MM.1S (cell line): ENCODE results near the gene FBXW11.

Source experiments
- DNase-seq: peaks from one replicate; pipeline ENCODE4 v3.0.0-alpha.2; 2015
- H2AFZ ChIP-seq: fragments of 300-600 bp; sonication (generic); 2 replicates; pipeline ENCODE4 v1.6.0; 2016; ENCODE audit warnings: antibody characterized with exemption, low read length
- H3F3A ChIP-seq: fragments of 300-600 bp; sonication (generic); 2 replicates; pipeline ENCODE4 v1.6.1; 2016; ENCODE audit warnings: mild to moderate bottlenecking, antibody characterized with exemption, low read length, moderate library complexity, mixed read lengths; ENCODE audit not compliant: insufficient read depth
- H3K27ac ChIP-seq: fragments of 300-600 bp; sonication (generic); 2 replicates; pipeline ENCODE4 v1.5.1; 2016; ENCODE audit warnings: mild to moderate bottlenecking, low read length
- H3K27me3 ChIP-seq: fragments of 300-600 bp; sonication (generic); replicated peaks from 2 replicates; pipeline ENCODE4 v1.6.0; 2016; ENCODE audit warnings: low read length; ENCODE audit not compliant: insufficient read depth
- H3K36me3 ChIP-seq: fragments of 300-600 bp; sonication (generic); replicated peaks from 2 replicates; pipeline ENCODE4 v1.6.1; 2016; ENCODE audit warnings: mild to moderate bottlenecking, low read length, mixed read lengths; ENCODE audit not compliant: insufficient read depth
- H3K4me1 ChIP-seq: fragments of 300-600 bp; sonication (generic); 2 replicates; pipeline ENCODE4 v1.6.1; 2016; ENCODE audit warnings: low read length, mixed read lengths
- H3K4me2 ChIP-seq: fragments of 300-600 bp; sonication (generic); 2 replicates; pipeline ENCODE4 v1.6.0; 2016; ENCODE audit warnings: low read depth, low read length
- H3K4me3 ChIP-seq: fragments of 300-600 bp; sonication (generic); 2 replicates; pipeline ENCODE4 v1.5.1; 2016; ENCODE audit warnings: low read length, mixed read lengths
- H3K79me2 ChIP-seq: fragments of 300-600 bp; sonication (generic); 2 replicates; pipeline ENCODE4 v1.6.1; 2016; ENCODE audit warnings: mixed run types, low read length, mixed read lengths
- H3K9ac ChIP-seq: fragments of 300-600 bp; sonication (generic); 2 replicates; pipeline ENCODE4 v1.6.1; 2016; ENCODE audit warnings: low read length, mixed read lengths
- H3K9me2 ChIP-seq: fragments of 300-600 bp; sonication (generic); replicated peaks from 2 replicates; pipeline ENCODE4 v1.6.1; 2016; ENCODE audit warnings: mild to moderate bottlenecking, low read length, mixed read lengths; ENCODE audit not compliant: insufficient read depth
- H3K9me3 ChIP-seq: fragments of 300-600 bp; sonication (generic); replicated peaks from 2 replicates; pipeline ENCODE4 v1.6.1; 2016; ENCODE audit warnings: mild to moderate bottlenecking, low read length, mixed read lengths; ENCODE audit not compliant: insufficient read depth
- H4K20me1 ChIP-seq: fragments of 300-600 bp; sonication (generic); 2 replicates; pipeline ENCODE4 v1.6.1; 2016; ENCODE audit warnings: mild to moderate bottlenecking, low read length, moderate library complexity, mixed read lengths; ENCODE audit not compliant: insufficient read depth
- EZH2 ChIP-seq: fragments of 300-600 bp; sonication (generic); optimal IDR thresholded peaks from 2 replicates; pipeline ENCODE3; 2017; ENCODE audit warnings: low read depth, mild to moderate bottlenecking, antibody characterized with exemption, low read length, mixed read lengths
- EZH2phosphoT487 ChIP-seq: fragments of 300-600 bp; sonication (generic); IDR thresholded peaks from 2 replicates; pipeline ENCODE4 v1.6.1; 2018; ENCODE audit warnings: antibody characterized with exemption, low read length
- TF ChIP-seq, protein P1 (sequence below): fragments of 300-600 bp; sonication (generic); IDR thresholded peaks from 2 replicates; pipeline ENCODE4 v1.5.1; 2016; ENCODE audit warnings: antibody characterized with exemption, low read length, mixed read lengths

Gene FBXW11

DNA sequence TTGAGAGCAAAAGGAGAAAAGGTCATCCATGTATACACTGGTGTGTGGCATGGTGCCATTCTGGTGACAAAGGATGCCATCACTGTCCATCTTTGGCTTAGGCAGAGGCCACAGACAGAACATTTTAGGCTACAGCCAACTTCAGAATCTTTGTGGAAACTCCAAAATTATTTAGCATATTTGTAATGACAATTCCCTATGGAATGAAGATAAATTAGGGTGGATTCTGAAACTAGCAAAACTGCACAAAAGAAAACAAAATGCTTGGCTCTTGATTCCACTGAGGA lies 92.5 kb downstream of the FBXW11 start:
- Histone ChIP-seq H2AFZ (no peak overlapping the region), H3K4me3 (no peak overlapping the region), H3K79me2 (peaks cover 68% of the 10 kb centered on the region), H4K20me1 (no peaks in the 10 kb centered on the region), H3K36me3 (no peaks in the 10 kb centered on the region), H3K27me3 (no peaks in the 10 kb centered on the region), H3K4me1 (peaks cover 24% of the 10 kb centered on the region), H3K9me2 (no peaks in the 10 kb centered on the region), H3K4me2 (peak overlapping the region; percentile 52; the same call in 1 of the 2 replicates), H3K27ac (no peak overlapping the region), H3F3A (no peaks in the 10 kb centered on the region), H3K9ac (no peak overlapping the region), H3K9me3 (no peaks in the 10 kb centered on the region)
- no peak for DNase-seq
- TF ChIP-seq EZH2phosphoT487 (no peak), EZH2 (no peak)
- TF ChIP-seq, protein P1, sequence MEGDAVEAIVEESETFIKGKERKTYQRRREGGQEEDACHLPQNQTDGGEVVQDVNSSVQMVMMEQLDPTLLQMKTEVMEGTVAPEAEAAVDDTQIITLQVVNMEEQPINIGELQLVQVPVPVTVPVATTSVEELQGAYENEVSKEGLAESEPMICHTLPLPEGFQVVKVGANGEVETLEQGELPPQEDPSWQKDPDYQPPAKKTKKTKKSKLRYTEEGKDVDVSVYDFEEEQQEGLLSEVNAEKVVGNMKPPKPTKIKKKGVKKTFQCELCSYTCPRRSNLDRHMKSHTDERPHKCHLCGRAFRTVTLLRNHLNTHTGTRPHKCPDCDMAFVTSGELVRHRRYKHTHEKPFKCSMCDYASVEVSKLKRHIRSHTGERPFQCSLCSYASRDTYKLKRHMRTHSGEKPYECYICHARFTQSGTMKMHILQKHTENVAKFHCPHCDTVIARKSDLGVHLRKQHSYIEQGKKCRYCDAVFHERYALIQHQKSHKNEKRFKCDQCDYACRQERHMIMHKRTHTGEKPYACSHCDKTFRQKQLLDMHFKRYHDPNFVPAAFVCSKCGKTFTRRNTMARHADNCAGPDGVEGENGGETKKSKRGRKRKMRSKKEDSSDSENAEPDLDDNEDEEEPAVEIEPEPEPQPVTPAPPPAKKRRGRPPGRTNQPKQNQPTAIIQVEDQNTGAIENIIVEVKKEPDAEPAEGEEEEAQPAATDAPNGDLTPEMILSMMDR: no peak

GRCh38 chr5:171911152-171911551 lies 95.3 kb downstream of the FBXW11 start:
- Histone ChIP-seq H3K9ac (no peak overlapping the region), H3K79me2 (peaks cover 58% of the 10 kb centered on the region), H3K27ac (no peak overlapping the region), H3K9me2 (no peaks in the 10 kb centered on the region), H3K9me3 (no peaks in the 10 kb centered on the region), H3K4me1 (peaks cover 24% of the 10 kb centered on the region), H2AFZ (no peak overlapping the region), H4K20me1 (no peaks in the 10 kb centered on the region), H3K4me3 (no peak overlapping the region), H3K27me3 (no peaks in the 10 kb centered on the region), H3K4me2 (no peak overlapping the region), H3K36me3 (no peaks in the 10 kb centered on the region), H3F3A (peaks cover 5% of the 10 kb centered on the region)
- TF ChIP-seq, protein P1: no peak
- no peak for TF ChIP-seq EZH2
- TF ChIP-seq EZH2phosphoT487: no peak
- no peak for DNase-seq

DNA sequence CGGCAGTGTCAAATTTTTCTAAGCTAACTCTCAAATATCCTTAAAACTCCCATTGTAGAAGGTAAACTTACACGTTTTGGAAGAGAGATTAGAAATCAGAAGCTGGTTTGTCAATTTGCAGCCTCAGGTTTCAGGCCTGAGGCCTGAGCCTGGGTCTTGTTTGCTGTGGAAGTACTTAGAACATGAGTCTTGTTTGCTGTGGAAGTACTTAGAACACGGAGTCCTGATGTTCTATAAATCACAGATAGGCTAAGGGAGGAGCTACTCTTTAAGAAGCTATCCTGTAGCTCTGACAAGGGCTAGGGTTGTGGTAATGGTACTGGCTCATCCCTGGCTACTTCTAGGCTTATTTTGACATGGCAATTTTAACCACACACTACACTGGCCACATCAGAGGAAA lies 97.8 kb downstream of the FBXW11 start:
- H3K9me2 ChIP-seq: no peaks in the 10 kb centered on the region
- no peak overlapping the region for H2AFZ ChIP-seq
- no peak overlapping the region for H3K4me3 ChIP-seq
- TF ChIP-seq EZH2phosphoT487 (no peak), EZH2 (no peak)
- TF ChIP-seq, protein P1: no peak
- no peaks in the 10 kb centered on the region for H3K27me3 ChIP-seq
- H3K4me1 ChIP-seq: peaks cover 20% of the 10 kb centered on the region
- H3K4me2 ChIP-seq: no peak overlapping the region
- no peak for DNase-seq
- H3K79me2 ChIP-seq: peaks cover 51% of the 10 kb centered on the region
- H3F3A ChIP-seq: peaks cover 5% of the 10 kb centered on the region
- no peaks in the 10 kb centered on the region for H4K20me1 ChIP-seq
- H3K9ac ChIP-seq: no peak overlapping the region
- H3K36me3 ChIP-seq: no peaks in the 10 kb centered on the region
- H3K27ac ChIP-seq: no peak overlapping the region
- no peaks in the 10 kb centered on the region for H3K9me3 ChIP-seq
